Measurements from ENCODE around the gene FAM118B.

FAM118B gene

GRCh38 chr11:126256216-126256615 lies 44.6 kb downstream of the FAM118B start:
- DNase-seq (ENCODE audit: insufficient read length, low spot score): no peak
- FAIRE-seq: no peak
- TF ChIP-seq CTCF (IDR thresholded peaks at IDR 0.05; ENCODE audit: insufficient read depth, missing control alignments): no peak

GRCh38 chr11:126257144-126257543 lies 45.6 kb downstream of the FAM118B start:
- DNase-seq (ENCODE audit: insufficient read length, low spot score): no peak
- no peak for FAIRE-seq
- no peak for TF ChIP-seq CTCF (IDR thresholded peaks at IDR 0.05; ENCODE audit: insufficient read depth, missing control alignments)

- TF ChIP-seq CTCF (IDR thresholded peaks at IDR 0.05; ENCODE audit: insufficient read depth, missing control alignments): no peak
- FAIRE-seq: no peak
- no peak for DNase-seq (ENCODE audit: insufficient read length, low spot score)
Observed at GRCh38 chr11:126257764-126258163, 46.2 kb downstream of the FAM118B start.

- TF ChIP-seq CTCF (IDR thresholded peaks at IDR 0.05; ENCODE audit: insufficient read depth, missing control alignments): no peak
- DNase-seq (ENCODE audit: insufficient read length, low spot score) (no peak), FAIRE-seq (no peak)
Observed at GRCh38 chr11:126262216-126262615, 50.6 kb downstream of the FAM118B start.

- TF ChIP-seq CTCF (IDR thresholded peaks at IDR 0.05; ENCODE audit: insufficient read depth, missing control alignments): no peak
- DNase-seq (ENCODE audit: insufficient read length, low spot score) (no peak), FAIRE-seq (no peak)
Observed at GRCh38 chr11:126263489-126263888, 51.9 kb downstream of the FAM118B start.

GRCh38 chr11:126265811-126266210 lies 54.2 kb downstream of the FAM118B start:
- no peak for DNase-seq (ENCODE audit: insufficient read length, low spot score)
- no peak for FAIRE-seq
- TF ChIP-seq CTCF (IDR thresholded peaks at IDR 0.05; ENCODE audit: insufficient read depth, missing control alignments): no peak

- no peak for TF ChIP-seq CTCF (IDR thresholded peaks at IDR 0.05; ENCODE audit: insufficient read depth, missing control alignments)
- FAIRE-seq (no peak), DNase-seq (ENCODE audit: insufficient read length, low spot score) (no peak)
Observed at GRCh38 chr11:126267650-126268049, 56.1 kb downstream of the FAM118B start.
